Transverse colon (tissue), 4 donors: ENCODE data around the gene PPIL1. TPM values are rescaled to one million over a fixed set of nuclear protein-coding genes. Genes with fewer than 3 reads are reported as not detected.
A peak's percentile ranks its signal among the peaks of the same experiment; 100 is the strongest.

Experiments used
- DNase-seq: peaks from one replicate; pipeline ENCODE4 v3.0.0-alpha.2; 2019
- H3K27ac ChIP-seq, 4 donors: fragments of 200-600 bp; sonication (generic); 2 replicates each; pipeline ENCODE4 v1.5.1; 2016 to 2018; ENCODE audit warnings: inconsistent platforms in 4 of 4
- H3K27me3 ChIP-seq: fragments of 200-600 bp; sonication (generic); 2 replicates; pipeline ENCODE4 v1.5.1; 2017; ENCODE audit warnings: inconsistent platforms
- H3K36me3 ChIP-seq, 4 donors: fragments of 200-600 bp; sonication (generic); 2 replicates each; pipeline ENCODE4 v1.5.1; 2017 to 2019; ENCODE audit warnings: inconsistent platforms in 4 of 4
- H3K4me1 ChIP-seq, 4 donors: fragments of 200-600 bp; sonication (generic); 2 replicates each; pipeline ENCODE4 v1.5.1; 2017 to 2020; ENCODE audit warnings: inconsistent platforms in 4 of 4
- H3K4me3 ChIP-seq, 4 donors: fragments of 200-600 bp; sonication (generic); 1 replicate in 1 of 4; 2 replicates in 3 of 4; pipeline versions ENCODE4 v1.5.1 to v1.6.1; 2017 to 2019; ENCODE audit warnings: inconsistent platforms in 4 of 4
- H3K9me3 ChIP-seq, 2 donors: fragments of 200-600 bp; sonication (generic); 2 replicates each; pipeline ENCODE4 v1.5.1; 2017 to 2019; ENCODE audit warnings: inconsistent platforms in 2 of 2
- EP300 ChIP-seq: sonication (generic); formaldehyde crosslinking; IDR thresholded peaks from one replicate; pipeline ENCODE4 v1.6.1; 2017; ENCODE audit warnings: antibody characterized with exemption, low read depth
- POLR2A ChIP-seq: fragments of 450-650 bp; IDR thresholded peaks from one replicate; pipeline ENCODE4 v1.6.1; 2016; ENCODE audit warnings: antibody characterized with exemption, mild to moderate bottlenecking, moderate library complexity
- POLR2AphosphoS5 ChIP-seq, 3 donors: sonication (generic); formaldehyde crosslinking; IDR thresholded peaks; one replicate each; pipeline ENCODE4 v1.6.1; 2016; ENCODE audit warnings: antibody characterized with exemption in 3 of 3
- WGBS, 2 donors: methylation state at CpG; one replicate each; pipeline ENCODE4 v1.1.5; 2018; ENCODE audit warnings: low coverage in 1 of 2; 5-methylcytosine and 5-hydroxymethylcytosine counted together
- in situ Hi-C, 4 donors: fragments of 200-750 bp; cut with MboI; loops; one replicate each; pipeline versions ENCODE4 v1.15.0 to v1.15.1; 2017; ENCODE audit warnings: low sequenced_read_pairs in 3 of 4, low pct_ligation_motif_present in 1 of 4, low pct_unique_long_range_greater_than_20kb in 1 of 4
- intact Hi-C: fragments of 100-400 bp; cut with DNase I; formaldehyde crosslinking; loops from one replicate; pipeline ENCODE4 v1.15.1; 2023; ENCODE audit warnings: low total_unique reads
- total RNA-seq, 4 donors: library from RNA; depleted of rRNA; stranded (reverse); fragments of >200 nt; gene quantifications; one replicate each; pipeline ENCODE4 v1.1.0, GENCODE V29; 2016
- TF ChIP-seq, protein P1 (sequence below), 5 experiments: fragments of 200-600 bp in 3 of 5; fragments of 450-650 bp in 2 of 5; sonication (generic) in 3 of 5; IDR thresholded peaks; 1 replicate in 2 of 5; 2 replicates in 3 of 5; pipeline ENCODE4 v1.5.1; 2016 to 2017; ENCODE audit warnings: antibody characterized with exemption in 5 of 5, inconsistent platforms in 3 of 5, mild to moderate bottlenecking in 2 of 5, moderate library complexity in 1 of 5

The PPIL1 gene
- total RNA-seq, 4 donors from 2014 or later: 1.00 to 5.6 (median 3.3) TPM

DNA sequence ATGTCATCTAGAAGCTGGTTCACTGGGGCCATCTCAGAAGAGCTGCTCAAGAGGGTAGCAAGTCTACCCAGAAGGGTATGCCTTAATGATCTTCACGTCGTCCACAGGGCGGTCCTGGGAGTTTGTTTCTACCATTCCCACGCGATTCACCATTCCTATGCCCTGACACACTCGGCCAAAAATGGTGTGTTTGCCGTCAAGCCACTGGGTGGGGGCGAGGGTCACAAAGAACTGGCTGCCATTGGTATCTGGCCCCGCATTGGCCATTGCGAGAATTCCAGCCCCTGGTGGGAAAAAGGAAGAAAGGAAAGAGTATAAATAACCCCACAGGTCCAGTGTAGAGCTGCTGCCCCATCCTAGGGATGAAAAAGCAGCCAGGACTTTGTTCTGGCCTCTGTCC lies 18.9 kb downstream of the PPIL1 start:
- DNase-seq: no peak
- no peak overlapping the region for H3K27ac ChIP-seq

DNA sequence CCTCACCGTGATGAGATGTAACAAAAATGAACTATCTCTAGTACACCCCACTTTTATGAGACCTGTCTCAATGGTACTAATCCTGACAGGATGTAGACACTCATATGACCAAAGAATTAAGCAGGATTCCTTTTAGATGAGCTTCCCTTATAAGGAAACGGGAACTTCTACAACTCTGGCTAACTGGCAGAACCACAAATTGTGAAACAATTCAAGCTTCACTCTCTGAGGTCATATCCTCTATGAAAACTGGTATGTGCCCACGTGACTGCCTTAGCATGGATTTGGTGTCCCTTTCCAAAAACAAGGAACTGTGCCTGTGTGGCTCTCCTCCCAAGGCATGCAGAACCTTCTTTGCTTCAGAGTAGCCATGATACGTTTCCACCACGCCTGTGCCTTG lies 21.3 kb downstream of the PPIL1 start:
- in situ Hi-C loops (loop anchor here in 2 of 4 donors (5.0 kb wide), 1 partner anchor 86 kb away; no protein-coding TSS in a partner anchor), intact Hi-C loops (no loop called here)
- 74 to 82% methylated on average over 2 to 5 of the region's 5 CpGs for WGBS, 2 donors
- Histone ChIP-seq H3K27me3 (no peaks in the 10 kb centered on the region), H3K36me3 (no peaks in the 10 kb centered on the region), H3K9me3 (no peaks in the 10 kb centered on the region), H3K27ac (peak overlapping the region in 3 of 4 donors; percentile 18 to 63 (median 49)), H3K4me1 (peaks cover 0 to 17% (median 10%) of the 10 kb centered on the region in 4 donors), H3K4me3 (no peak overlapping the region)
- DNase-seq: no peak
- TF ChIP-seq EP300: no peak
- peak in 1 of 3 donors; percentile 29 for TF ChIP-seq POLR2AphosphoS5 (IDR thresholded peaks at IDR 0.05)

More for the DNA sequence above, 18.9 kb downstream of the PPIL1 start:
- TF ChIP-seq POLR2AphosphoS5 (IDR thresholded peaks at IDR 0.05) (no peak), EP300 (no peak), POLR2A (no peak)
- TF ChIP-seq, protein P1, sequence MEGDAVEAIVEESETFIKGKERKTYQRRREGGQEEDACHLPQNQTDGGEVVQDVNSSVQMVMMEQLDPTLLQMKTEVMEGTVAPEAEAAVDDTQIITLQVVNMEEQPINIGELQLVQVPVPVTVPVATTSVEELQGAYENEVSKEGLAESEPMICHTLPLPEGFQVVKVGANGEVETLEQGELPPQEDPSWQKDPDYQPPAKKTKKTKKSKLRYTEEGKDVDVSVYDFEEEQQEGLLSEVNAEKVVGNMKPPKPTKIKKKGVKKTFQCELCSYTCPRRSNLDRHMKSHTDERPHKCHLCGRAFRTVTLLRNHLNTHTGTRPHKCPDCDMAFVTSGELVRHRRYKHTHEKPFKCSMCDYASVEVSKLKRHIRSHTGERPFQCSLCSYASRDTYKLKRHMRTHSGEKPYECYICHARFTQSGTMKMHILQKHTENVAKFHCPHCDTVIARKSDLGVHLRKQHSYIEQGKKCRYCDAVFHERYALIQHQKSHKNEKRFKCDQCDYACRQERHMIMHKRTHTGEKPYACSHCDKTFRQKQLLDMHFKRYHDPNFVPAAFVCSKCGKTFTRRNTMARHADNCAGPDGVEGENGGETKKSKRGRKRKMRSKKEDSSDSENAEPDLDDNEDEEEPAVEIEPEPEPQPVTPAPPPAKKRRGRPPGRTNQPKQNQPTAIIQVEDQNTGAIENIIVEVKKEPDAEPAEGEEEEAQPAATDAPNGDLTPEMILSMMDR (IDR thresholded peaks at IDR 0.05): no peak
- Histone ChIP-seq H3K27me3 (no peaks in the 10 kb centered on the region), H3K36me3 (no peaks in the 10 kb centered on the region), H3K4me3 (no peak overlapping the region), H3K4me1 (peaks cover 0 to 8% (median 0%) of the 10 kb centered on the region in 4 donors), H3K9me3 (no peaks in the 10 kb centered on the region)
- intact Hi-C loops: no loop called here
- in situ Hi-C loops: no loop called here
- 91 to 100% methylated on average over 1 to 10 of the region's 10 CpGs for WGBS, 2 donors

DNA sequence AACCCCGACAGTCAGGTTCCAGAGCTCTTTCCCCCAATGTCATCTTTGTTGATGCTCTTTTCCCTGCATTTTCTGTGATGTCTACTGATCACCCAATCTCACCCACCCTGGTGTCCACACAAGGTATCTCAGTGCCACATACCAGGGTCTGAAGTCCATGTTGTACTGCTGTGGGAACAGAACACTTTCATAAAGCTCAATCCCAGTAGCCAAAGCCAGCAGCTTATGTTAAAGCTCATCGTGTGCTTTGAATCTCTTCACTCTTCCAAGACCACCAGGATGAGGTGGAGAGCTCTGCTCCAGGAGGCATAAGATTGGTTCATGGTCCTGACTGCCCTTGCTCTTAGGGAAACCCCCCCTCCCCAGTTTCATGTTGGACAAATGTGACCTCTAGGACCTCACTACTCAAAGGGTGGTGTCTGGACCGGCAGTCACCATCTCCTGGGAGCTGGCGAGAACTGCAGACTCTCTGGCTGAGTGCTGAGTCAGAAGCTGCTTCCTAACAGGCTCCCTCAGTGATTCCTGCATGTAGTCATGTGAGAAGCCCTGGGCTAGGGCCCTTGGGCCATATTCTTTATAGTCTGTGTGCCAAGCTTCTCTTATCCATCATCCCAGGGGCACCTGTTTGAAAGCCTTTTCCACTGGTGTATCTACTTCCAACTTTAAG lies 22.0 kb downstream of the PPIL1 start:
- in situ Hi-C loops (loop anchor here in 2 of 4 donors (5.0 kb wide), 1 partner anchor 85 kb away; no protein-coding TSS in a partner anchor), intact Hi-C loops (no loop called here)
- TF ChIP-seq, protein P1 (IDR thresholded peaks at IDR 0.05): no peak
- TF ChIP-seq POLR2AphosphoS5 (IDR thresholded peaks at IDR 0.05) (no peak), POLR2A (no peak), EP300 (no peak)
- 63 to 80% methylated on average over 1 to 4 of the region's 4 CpGs for WGBS, 2 donors
- peak overlapping the region in 3 of 4 donors; percentile 18 to 63 (median 44) for H3K27ac ChIP-seq
- peaks cover 0 to 22% (median 14%) of the 10 kb centered on the region in 4 donors for H3K4me1 ChIP-seq
- H3K36me3 ChIP-seq: no peaks in the 10 kb centered on the region
- no peaks in the 10 kb centered on the region for H3K27me3 ChIP-seq
- no peak for DNase-seq
- no peak overlapping the region for H3K4me3 ChIP-seq
- no peaks in the 10 kb centered on the region for H3K9me3 ChIP-seq

DNA sequence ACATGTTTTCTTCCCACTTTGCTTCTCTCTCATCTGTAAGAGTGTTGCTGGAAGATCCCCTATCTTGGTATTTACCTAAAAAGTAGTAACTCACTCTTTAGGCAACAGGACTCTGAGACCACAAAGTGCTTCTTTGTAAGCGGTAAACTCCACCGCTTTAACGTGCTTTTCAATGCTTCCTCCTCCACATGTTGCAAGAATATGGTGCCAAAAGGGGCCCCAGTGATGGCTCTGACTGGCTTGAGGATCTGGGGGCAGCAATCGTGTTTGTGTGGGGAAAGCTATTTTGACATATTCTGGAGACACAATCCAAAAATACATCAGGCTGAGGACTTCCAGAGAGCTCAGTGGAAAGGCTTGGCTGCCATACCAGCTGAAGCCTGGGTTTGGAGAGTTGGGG lies 23.0 kb downstream of the PPIL1 start:
- no peaks in the 10 kb centered on the region for H3K9me3 ChIP-seq
- in situ Hi-C loops (loop anchor here in 2 of 4 donors (5.0 kb wide), 1 partner anchor 84 kb away; no protein-coding TSS in a partner anchor), intact Hi-C loops (no loop called here)
- H3K4me3 ChIP-seq: no peak overlapping the region
- H3K27me3 ChIP-seq: no peaks in the 10 kb centered on the region
- TF ChIP-seq EP300 (no peak), POLR2A (no peak), POLR2AphosphoS5 (IDR thresholded peaks at IDR 0.05) (no peak)
- TF ChIP-seq, protein P1 (IDR thresholded peaks at IDR 0.05): no peak
- H3K4me1 ChIP-seq: peaks cover 0 to 22% (median 14%) of the 10 kb centered on the region in 4 donors
- no peak for DNase-seq
- 56% methylated on average over 4 of the region's 4 CpGs; no CpG with 5 or more reads in 1 of the 2 donors for WGBS, 2 donors
- peak overlapping the region; percentile 10 to 63 (median 13) for H3K27ac ChIP-seq
- H3K36me3 ChIP-seq: no peaks in the 10 kb centered on the region
